GM19324 (cell line): ENCODE measurements around the gene RAP1GAP2.
"Not testable (repeated sequence)": the region's sequence is repeated elsewhere in the genome, so short reads cannot be mapped to it uniquely, and the experiment has no call there.

Source experiments
- ATAC-seq: cut with Tn5 transposase; IDR thresholded peaks from one replicate; pipeline ENCODE4 v1.9.1; 2021; ENCODE audit warnings: mild to moderate bottlenecking, moderate library complexity; ENCODE audit not compliant: unreplicated experiment, low FRiP score

The RAP1GAP2 gene

DNA sequence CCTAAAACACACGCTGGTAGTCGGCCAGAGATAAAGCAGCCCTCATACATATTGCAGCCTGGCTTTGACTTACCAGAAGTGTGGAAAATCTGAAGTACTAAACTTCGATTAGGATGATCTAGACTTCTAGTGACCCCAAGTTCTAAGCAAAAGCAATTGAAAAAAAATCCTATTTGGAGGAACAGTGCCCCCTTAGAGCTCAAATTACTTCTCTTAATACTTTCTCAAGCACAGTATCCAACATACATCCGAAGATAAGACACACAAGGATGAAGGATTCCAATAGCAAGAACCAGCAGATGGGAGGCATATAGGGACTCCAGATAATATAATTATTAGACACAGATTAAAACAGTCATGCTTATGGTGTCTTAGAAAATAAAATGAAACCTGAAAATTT is 277.6 kb downstream of the RAP1GAP2 start:
- ATAC-seq = not testable (repeated sequence)
